ENCODE measurements around the gene CST7.

The CST7 gene

DNA sequence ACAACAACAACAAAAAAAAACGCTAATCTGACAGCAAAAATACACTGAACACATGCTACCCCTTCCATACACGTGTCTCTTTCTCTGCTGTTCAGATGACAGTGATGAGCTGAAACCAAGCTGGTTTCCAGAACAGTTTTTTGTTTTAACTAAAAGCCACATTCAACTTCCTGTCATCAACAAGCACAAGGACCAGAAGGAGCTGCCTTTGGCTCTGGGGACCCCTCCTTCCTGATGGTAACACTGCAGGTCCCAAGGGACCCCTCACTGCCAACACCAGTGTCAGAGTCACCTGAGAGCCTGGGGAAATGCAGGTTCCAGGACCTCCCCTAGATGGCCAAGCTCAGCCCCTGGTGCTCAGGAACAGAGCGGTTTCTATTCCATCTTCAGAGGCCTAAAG lies 6.0 kb downstream of the CST7 start:
- H3K9ac ChIP-seq (ENCODE audit: low read length): no peak overlapping the region
- H3K9me3 ChIP-seq (ENCODE audit: control insufficient read depth, low read length): no peaks in the 10 kb centered on the region
- H3K4me3 ChIP-seq (ENCODE audit: low read length): no peak overlapping the region
- H3K27me3 ChIP-seq (ENCODE audit: control insufficient read depth, insufficient read depth, low read length): peaks cover 3% of the 10 kb centered on the region
- no peaks in the 10 kb centered on the region for H3K36me3 ChIP-seq (ENCODE audit: control insufficient read depth, insufficient read depth, low read length)
- H3K4me1 ChIP-seq (ENCODE audit: control insufficient read depth, insufficient read depth, low read length): no peaks in the 10 kb centered on the region

DNA sequence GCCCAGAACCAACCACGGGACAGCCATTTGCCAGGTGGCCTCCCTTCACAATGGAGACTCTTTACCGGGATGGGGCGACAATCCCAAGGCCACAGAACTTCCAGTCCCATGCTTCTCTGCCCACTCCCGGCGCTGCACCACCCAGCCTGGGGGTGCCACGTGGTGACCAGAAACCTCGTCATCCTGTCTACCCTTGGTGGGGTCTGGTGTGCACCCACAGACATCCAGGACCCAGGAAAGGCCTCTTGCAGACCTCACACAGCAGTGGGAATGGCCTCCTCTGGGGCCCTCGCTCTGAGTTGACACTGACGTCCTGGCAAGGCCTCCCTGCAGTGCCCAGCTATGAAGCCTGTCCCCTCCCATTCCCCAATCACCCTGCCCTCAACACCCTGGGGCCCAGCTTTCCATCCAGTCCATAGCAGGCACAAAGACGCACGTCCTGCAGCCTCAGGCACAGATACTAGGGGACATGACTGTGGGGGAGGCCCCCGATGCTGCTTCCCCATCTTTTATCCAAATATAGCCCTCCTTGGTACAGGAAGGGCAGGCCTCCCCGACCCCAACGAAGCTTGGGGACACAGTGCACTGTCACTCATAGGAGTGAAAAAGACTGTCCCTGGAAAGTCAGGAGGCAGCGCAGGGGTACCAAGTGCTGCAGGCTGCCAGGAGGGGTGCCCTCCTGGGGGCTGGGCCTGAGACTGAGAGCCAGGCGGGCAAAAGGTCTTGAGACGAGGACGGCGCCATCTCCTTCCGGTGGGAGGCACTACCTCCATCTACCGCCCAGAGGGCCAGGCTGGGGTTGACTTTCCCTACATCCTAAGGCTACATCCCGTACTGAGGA lies 7.2 kb downstream of the CST7 start:
- Histone ChIP-seq H3K36me3 (ENCODE audit: control insufficient read depth, insufficient read depth, low read length) (no peaks in the 10 kb centered on the region), H3K4me3 (ENCODE audit: low read length) (no peak overlapping the region)

DNA sequence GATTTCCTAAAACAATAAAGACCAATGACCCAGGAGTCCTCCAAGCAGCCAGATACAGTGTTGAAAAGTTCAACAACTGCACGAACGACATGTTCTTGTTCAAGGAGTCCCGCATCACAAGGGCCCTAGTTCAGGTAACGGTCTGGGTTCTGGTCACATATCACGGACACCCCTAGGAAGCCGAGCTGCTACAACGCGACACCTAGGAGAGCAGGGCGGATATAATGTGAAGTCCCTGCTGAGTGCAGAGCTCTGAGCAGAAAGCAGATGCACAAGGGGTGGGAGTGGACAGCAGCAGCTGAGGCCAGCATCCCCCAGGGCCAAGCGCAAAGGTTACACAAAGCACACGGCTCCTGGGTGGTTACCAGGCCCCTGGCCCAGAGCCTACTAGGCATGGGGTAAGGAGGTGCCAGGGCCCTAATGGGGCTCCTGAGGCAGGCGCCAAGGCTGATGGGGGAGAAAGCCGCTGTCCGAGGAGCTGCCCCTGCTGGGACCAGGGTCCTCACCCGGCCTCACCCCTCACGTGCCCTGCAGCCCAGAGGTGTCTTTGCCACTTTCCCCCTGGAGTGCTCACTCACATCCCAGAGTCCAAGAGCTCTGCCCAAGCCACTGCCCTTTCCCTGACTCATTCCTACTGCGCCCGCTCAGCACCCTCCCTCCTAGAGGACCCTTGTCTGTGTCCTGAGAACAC lies 8.4 kb downstream of the CST7 start:
- Histone ChIP-seq H3K9me3 (ENCODE audit: control insufficient read depth, low read length) (no peaks in the 10 kb centered on the region), H3K4me3 (ENCODE audit: low read length) (no peak overlapping the region), H3K36me3 (ENCODE audit: control insufficient read depth, insufficient read depth, low read length) (no peaks in the 10 kb centered on the region), H3K9ac (ENCODE audit: low read length) (no peak overlapping the region), H3K4me1 (ENCODE audit: control insufficient read depth, insufficient read depth, low read length) (no peaks in the 10 kb centered on the region), H3K27me3 (ENCODE audit: control insufficient read depth, insufficient read depth, low read length) (no peaks in the 10 kb centered on the region)

More for the DNA sequence above, 7.2 kb downstream of the CST7 start:
- H3K9me3 ChIP-seq (ENCODE audit: control insufficient read depth, low read length): no peaks in the 10 kb centered on the region
- H3K9ac ChIP-seq (ENCODE audit: low read length): no peak overlapping the region
- no peaks in the 10 kb centered on the region for H3K4me1 ChIP-seq (ENCODE audit: control insufficient read depth, insufficient read depth, low read length)
- H3K27me3 ChIP-seq (ENCODE audit: control insufficient read depth, insufficient read depth, low read length): no peaks in the 10 kb centered on the region

DNA sequence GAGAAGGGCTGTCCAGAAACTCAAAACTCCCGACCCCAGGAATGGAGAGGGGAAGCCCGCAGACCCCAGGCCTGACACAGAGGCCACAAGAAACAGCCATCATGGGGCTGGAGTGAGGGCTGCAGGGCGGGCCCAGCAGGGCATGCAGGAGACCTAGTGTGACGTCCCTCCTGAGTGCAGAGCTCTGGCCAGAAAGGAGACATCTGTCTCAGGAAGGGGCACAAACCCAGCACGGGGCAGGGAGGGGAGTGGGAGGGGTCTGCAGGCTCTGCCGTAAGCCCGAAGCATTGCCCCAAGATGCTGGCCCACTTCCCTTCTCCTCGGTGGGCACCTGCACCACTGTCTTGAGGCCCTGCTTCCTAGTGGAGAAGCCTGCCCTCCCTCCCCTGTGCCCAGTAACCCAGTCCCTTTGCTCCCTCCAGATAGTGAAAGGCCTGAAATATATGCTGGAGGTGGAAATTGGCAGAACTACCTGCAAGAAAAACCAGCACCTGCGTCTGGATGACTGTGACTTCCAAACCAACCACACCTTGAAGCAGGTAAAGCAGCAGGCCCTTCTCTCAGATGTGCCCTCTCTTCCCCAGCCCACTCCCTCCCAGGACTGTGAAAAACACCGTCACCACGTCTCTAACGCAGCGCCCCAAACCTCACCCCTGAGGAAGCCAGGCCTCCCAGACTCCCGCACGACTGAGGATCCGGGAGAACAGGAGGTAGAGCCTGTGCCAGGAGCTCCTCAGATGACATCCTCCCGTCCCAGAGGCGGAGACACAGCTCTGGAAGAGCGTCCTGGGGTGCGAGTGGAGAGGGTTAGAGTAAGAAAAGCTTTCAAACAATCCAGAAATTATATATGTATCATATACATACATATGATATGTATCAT lies 9.7 kb downstream of the CST7 start:
- Histone ChIP-seq H3K27me3 (ENCODE audit: control insufficient read depth, insufficient read depth, low read length) (no peaks in the 10 kb centered on the region), H3K9me3 (ENCODE audit: control insufficient read depth, low read length) (no peaks in the 10 kb centered on the region), H3K4me3 (ENCODE audit: low read length) (no peak overlapping the region), H3K36me3 (ENCODE audit: control insufficient read depth, insufficient read depth, low read length) (peaks cover 12% of the 10 kb centered on the region), H3K4me1 (ENCODE audit: control insufficient read depth, insufficient read depth, low read length) (no peaks in the 10 kb centered on the region), H3K9ac (ENCODE audit: low read length) (no peak overlapping the region)

DNA sequence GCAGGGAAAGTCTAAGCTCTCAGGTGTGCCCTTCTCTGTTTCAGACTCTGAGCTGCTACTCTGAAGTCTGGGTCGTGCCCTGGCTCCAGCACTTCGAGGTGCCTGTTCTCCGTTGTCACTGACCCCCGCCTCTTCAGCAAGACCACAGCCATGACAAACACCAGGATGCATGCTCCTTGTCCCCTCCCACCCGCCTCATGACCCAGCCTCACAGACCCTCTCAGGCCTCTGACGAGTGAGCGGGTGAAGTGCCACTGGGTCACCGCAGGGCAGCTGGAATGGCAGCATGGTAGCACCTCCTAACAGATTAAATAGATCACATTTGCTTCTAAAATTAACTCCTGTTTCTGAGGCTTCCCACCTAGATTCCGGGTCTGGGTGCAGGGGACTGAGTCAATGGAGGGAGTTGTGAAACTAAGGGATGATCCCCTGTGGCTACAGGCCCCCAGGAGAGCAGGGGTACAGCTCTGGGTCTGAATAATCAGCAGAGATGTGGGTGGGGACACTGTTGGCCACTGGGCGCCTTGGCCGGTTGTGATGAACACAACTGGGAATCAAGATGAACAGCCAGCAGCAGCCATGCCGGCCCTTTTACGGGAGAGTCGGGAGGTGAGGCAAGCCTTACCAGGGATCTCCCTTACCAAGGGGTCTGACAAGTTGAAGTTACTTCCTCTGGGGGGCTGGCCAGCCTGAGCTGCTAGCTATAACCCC lies 10.7 kb downstream of the CST7 start:
- Histone ChIP-seq H3K27me3 (ENCODE audit: control insufficient read depth, insufficient read depth, low read length) (no peaks in the 10 kb centered on the region), H3K9ac (ENCODE audit: low read length) (no peak overlapping the region), H3K36me3 (ENCODE audit: control insufficient read depth, insufficient read depth, low read length) (peaks cover 14% of the 10 kb centered on the region), H3K9me3 (ENCODE audit: control insufficient read depth, low read length) (no peaks in the 10 kb centered on the region), H3K4me3 (ENCODE audit: low read length) (no peak overlapping the region), H3K4me1 (ENCODE audit: control insufficient read depth, insufficient read depth, low read length) (no peaks in the 10 kb centered on the region)

DNA sequence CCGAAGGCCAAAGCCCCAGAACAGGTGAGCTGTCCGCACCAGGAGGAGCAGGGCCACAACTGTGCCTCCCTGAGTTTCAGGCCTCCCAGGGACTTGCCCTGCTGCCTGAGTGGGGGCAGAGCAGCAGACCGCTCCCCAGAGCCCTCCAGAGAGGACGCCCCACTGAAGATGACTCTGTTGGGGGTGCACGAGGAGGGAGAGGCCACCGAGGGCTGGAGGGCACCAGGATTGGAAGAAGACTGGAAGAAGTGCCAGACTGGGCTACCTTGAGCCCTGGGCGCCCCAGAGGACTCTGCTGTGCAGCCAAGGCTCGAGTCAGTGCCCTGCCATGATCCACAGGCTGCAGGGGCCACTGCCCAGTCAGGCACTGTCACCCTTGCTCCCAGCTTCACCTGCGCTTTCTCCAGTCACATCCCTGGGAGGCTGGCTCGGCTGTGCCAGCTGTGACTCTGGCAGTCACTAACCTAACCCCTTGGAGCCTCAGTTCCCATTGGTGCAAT lies 11.3 kb downstream of the CST7 start:
- Histone ChIP-seq H3K4me3 (ENCODE audit: low read length) (no peak overlapping the region), H3K27me3 (ENCODE audit: control insufficient read depth, insufficient read depth, low read length) (no peaks in the 10 kb centered on the region), H3K9ac (ENCODE audit: low read length) (no peak overlapping the region), H3K36me3 (ENCODE audit: control insufficient read depth, insufficient read depth, low read length) (peaks cover 14% of the 10 kb centered on the region), H3K9me3 (ENCODE audit: control insufficient read depth, low read length) (no peaks in the 10 kb centered on the region), H3K4me1 (ENCODE audit: control insufficient read depth, insufficient read depth, low read length) (no peaks in the 10 kb centered on the region)

DNA sequence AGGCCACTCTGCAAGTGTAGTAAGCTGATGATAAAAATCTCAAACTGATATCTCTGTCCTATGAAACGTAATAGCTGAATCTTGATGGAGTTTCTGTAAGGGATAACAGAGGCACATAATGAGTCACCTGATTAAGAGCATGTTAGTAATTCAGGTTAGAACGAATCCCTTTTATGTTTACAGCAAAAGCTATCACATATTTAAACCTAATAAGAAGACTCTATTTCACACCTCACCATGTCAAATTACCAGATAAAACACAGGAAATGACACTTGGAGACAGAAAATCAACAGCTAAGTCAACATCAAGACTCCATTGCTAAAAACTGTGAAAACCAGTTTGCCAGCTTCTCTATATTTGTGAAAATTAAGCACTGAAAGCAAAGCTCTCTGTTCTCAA lies 11.8 kb downstream of the CST7 start:
- no peaks in the 10 kb centered on the region for H3K4me1 ChIP-seq (ENCODE audit: control insufficient read depth, insufficient read depth, low read length)
- H3K27me3 ChIP-seq (ENCODE audit: control insufficient read depth, insufficient read depth, low read length): no peaks in the 10 kb centered on the region
- H3K36me3 ChIP-seq (ENCODE audit: control insufficient read depth, insufficient read depth, low read length): peaks cover 14% of the 10 kb centered on the region
- H3K9me3 ChIP-seq (ENCODE audit: control insufficient read depth, low read length): no peaks in the 10 kb centered on the region
- no peak overlapping the region for H3K4me3 ChIP-seq (ENCODE audit: low read length)
- H3K9ac ChIP-seq (ENCODE audit: low read length): no peak overlapping the region

DNA sequence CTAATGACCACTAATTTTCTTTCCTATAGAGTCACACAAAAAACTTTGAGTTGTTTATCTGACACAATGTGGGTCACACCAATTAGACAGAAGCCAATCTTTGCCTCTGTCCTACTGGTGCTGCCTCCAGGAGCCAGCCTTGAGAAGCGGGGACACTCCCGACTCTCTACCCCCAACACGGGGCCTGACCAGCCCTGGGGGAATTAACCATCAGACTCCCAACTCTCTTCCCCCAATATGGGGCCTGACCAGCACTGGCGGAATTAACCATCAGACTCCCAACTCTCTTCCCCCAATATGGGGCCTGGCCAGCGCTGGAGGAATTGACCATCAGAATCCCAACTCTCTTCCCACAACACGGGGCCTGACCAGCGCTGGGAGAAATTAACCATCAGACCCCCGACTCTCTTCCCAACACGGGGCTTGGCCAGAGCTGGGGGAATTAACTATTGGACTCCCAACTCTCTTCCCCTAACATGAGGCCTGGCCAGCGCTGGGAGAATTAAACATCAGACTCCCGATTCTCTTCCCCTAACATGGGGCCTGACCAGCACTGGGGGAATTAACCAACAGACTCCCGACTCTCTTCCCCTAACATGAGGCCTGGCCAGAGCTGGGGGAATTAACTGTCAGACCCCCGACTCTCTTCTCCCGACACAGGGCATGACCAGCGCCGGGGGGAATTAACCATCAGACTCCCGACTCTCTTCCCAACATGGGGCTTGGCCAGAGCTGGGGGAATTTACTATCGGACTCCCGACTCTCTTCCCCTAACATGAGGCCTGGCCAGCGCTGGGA lies 12.5 kb downstream of the CST7 start:
- H3K4me3 ChIP-seq (ENCODE audit: low read length): no peak overlapping the region
- peaks cover 14% of the 10 kb centered on the region for H3K36me3 ChIP-seq (ENCODE audit: control insufficient read depth, insufficient read depth, low read length)
- no peaks in the 10 kb centered on the region for H3K4me1 ChIP-seq (ENCODE audit: control insufficient read depth, insufficient read depth, low read length)
- H3K9me3 ChIP-seq (ENCODE audit: control insufficient read depth, low read length): no peaks in the 10 kb centered on the region
- no peaks in the 10 kb centered on the region for H3K27me3 ChIP-seq (ENCODE audit: control insufficient read depth, insufficient read depth, low read length)
- H3K9ac ChIP-seq (ENCODE audit: low read length): no peak overlapping the region

DNA sequence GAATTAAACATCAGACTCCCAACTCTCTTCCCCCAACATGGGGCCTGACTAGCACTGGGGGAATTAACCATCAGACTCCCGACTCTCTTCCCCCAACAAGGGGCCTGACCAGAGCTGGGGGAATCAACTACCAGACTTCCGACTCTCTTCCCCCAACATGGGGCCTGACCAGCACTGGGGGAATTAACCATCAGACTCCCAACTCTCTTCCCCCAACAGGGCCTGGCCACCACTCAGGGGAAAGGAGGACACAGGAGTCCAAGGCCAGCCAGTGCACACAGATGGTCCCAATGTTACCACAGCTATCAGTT lies 13.1 kb downstream of the CST7 start:
- H3K9me3 ChIP-seq (ENCODE audit: control insufficient read depth, low read length): no peaks in the 10 kb centered on the region
- no peaks in the 10 kb centered on the region for H3K27me3 ChIP-seq (ENCODE audit: control insufficient read depth, insufficient read depth, low read length)
- H3K4me1 ChIP-seq (ENCODE audit: control insufficient read depth, insufficient read depth, low read length): no peaks in the 10 kb centered on the region
- H3K4me3 ChIP-seq (ENCODE audit: low read length): no peak overlapping the region
- H3K36me3 ChIP-seq (ENCODE audit: control insufficient read depth, insufficient read depth, low read length): peaks cover 14% of the 10 kb centered on the region
- H3K9ac ChIP-seq (ENCODE audit: low read length): no peak overlapping the region

DNA sequence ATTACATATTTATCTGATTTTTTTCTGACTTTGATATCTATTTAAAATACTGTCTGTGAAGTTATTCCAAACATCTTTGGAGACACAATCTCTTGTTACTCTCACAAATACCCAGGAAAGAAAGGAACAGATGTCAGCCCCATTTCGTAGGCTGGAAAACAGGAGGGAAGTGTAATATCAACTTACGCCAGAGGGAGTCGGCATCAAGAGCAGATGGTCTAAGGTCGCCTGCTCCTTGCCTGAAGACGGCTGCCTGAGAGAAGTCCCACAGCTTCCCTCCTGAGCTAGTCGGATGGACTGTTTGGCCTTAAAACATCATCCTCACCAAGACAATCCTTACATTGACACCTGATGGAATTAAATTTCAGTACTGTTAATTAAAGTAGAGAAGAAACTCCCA lies 13.4 kb downstream of the CST7 start:
- Histone ChIP-seq H3K27me3 (ENCODE audit: control insufficient read depth, insufficient read depth, low read length) (no peaks in the 10 kb centered on the region), H3K36me3 (ENCODE audit: control insufficient read depth, insufficient read depth, low read length) (peaks cover 14% of the 10 kb centered on the region), H3K9me3 (ENCODE audit: control insufficient read depth, low read length) (no peaks in the 10 kb centered on the region), H3K4me1 (ENCODE audit: control insufficient read depth, insufficient read depth, low read length) (no peaks in the 10 kb centered on the region), H3K9ac (ENCODE audit: low read length) (no peak overlapping the region), H3K4me3 (ENCODE audit: low read length) (no peak overlapping the region)

Measured in mucosa of stomach (tissue), 1 donor.